Jurkat, Clone E6-1 (cell line): ENCODE data around the gene RGS7.
"Not testable (repeated sequence)": the region's sequence is repeated elsewhere in the genome, so short reads cannot be mapped to it uniquely, and the experiment has no call there.

ENCODE experiments used
- DNase-seq: peaks from one replicate; pipeline ENCODE4 v3.0.0-alpha.2; 2011; ENCODE audit warnings: low read depth, low spot score
- H3K4me3 ChIP-seq: 2 replicates; pipeline ENCODE4 v1.5.1; 2011; ENCODE audit warnings: mild to moderate bottlenecking, low read length, control low read depth, moderate library complexity

The RGS7 gene

GRCh38 chr1:241165256-241165655, 191.7 kb downstream of the RGS7 start:
- not testable (repeated sequence) for DNase-seq, H3K4me3 ChIP-seq

DNA sequence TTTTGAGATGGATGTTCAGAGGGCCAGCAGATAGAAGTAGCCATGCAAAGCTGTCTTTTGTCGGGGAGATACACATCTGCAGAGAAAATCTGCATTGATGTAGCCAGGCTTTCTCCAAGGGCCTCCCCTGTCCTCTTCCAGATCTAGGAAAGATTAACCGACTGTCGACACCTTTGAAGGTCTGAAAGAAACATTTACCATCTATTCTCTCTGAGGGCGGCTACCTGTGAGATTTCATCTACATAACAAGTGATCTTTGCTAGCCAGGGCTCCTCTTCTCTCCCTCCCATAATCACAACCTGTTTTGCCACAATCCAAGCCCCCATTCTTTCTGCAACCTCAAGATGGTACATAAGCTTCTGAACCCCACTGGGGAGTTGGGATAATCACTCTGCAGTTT, 193.6 kb downstream of the RGS7 start:
- no peak overlapping the region for H3K4me3 ChIP-seq
- no peak for DNase-seq

DNA sequence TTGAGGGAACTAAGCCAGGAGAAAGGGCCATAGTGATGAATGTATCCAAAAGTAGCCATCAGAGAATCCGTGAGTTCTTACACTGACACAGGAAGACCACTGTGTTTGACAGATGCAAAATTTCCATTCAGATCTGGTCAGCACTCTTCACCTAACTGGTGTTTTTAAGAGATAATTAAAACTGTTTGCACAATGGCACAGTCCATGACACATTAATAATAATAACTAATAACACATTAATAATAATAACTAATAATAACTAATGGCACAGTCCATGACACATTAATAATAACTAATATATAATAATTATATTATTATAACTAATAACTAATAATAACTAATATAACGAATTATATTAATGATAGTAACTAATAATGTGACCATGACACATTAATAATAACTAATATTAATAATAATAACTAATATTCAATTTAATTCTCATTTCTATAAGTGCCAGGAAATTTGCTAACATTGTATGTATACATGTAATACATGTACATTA, 195.8 kb downstream of the RGS7 start:
- no peak overlapping the region for H3K4me3 ChIP-seq
- DNase-seq: no peak

- no peak overlapping the region for H3K4me3 ChIP-seq
- DNase-seq: no peak
Measured at GRCh38 chr1:241157435-241157834, 199.6 kb downstream of the RGS7 start.

DNA sequence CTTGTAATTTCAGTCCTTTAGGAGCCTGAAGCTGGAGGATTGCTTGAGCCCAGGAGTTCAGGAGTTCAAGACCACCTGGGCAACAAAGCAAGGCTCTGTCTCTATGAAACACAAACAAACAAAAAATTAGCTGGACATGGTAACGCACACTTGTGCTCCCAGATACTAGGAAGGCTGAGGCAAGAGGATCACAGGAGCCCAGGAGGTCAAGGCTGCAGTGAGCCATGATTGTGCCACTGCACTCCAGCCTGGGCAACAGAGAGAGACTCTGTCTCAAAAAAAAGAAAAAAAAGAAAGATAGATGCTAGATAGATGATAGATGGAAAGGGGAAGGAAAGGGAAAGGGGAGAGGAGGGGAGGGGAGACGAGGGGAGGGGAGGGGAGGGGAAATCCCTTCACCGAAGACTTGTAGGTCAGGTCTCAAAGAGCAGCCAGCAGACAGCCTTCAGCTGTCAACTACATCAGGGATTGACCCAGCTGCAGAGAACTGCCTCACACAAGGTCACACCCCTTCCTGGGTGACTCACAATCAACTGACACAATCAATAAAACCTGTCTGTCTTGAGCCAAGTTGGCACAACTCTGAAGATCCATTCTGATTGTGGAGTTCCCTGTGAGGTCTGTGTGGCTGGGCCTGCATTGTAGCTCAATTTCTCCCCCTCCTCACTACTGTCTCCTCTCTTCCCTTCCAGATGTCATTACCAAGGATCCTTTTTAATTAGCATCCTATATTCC, 200.6 kb downstream of the RGS7 start:
- no peak for DNase-seq
- no peak overlapping the region for H3K4me3 ChIP-seq

DNA sequence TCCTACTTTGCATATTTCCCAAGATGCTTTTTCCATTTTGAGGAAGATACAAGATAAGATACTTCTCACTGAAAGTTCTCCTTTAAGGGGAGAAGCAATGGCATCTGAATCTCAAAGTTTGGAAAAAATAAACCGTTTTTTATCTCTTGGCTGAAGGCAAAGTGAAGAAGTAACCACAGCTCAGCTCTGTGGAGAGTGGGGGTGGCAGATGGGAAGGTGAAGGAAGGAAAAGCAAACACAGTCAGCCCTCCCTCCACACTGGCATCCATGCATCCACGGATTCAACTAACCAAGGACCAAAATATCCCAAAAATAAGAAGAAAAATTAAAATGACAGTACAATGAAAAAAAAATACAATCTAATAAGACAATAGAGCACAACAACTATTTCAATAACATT, 211.1 kb downstream of the RGS7 start:
- no peak overlapping the region for H3K4me3 ChIP-seq
- DNase-seq: no peak

DNA sequence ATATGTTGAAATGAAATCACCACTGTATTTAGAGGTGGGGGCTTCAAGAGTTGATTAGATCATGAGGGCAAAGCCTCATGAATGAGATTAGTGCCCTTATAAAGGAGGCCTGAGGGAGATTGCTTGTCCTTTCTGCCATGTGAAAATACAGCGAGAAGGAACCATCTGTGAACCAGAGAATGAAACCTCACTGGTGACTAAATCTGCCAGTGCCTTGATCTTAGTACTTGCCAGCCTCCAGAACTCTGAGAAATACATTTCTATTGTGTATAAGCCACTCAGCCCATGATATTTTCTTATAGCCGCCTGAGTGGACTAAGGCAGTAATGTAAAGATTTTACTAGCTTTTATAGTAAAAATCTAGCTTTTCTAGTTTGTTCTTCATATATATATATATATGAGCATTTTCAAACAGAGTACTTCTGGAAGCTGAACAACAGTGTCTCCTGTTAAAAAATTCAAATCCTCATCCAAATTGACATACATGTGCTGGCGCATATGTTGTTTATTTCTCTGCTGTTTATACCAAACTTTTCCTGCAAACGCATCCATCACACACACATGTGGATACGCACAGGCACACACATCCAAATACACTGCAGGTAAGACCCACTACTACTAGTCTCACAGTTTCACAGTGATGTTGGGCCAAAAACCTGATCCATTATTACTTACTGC, 213.1 kb downstream of the RGS7 start:
- DNase-seq: no peak
- H3K4me3 ChIP-seq: no peak overlapping the region

GRCh38 chr1:241142493-241142892, 214.5 kb downstream of the RGS7 start:
- no peak for DNase-seq
- no peak overlapping the region for H3K4me3 ChIP-seq

DNA sequence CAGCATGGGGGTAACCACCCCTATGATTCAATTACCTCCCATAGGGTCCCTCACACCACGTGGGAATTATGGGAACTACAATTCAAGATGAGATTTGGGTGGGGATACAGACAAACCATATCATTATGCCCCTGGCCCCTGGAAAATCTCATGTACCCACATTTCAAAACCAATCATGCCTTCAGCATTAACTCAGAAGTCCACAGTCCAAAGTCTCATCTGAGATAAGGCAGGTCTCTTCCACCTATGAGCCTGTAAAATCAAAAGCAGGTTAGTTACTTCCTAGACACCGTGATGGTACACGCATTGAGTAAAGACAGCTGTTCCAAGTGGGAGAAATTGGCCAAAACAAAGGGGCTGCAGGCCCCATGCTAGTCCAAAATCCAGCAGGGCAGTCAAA, 215.4 kb downstream of the RGS7 start:
- DNase-seq, H3K4me3 ChIP-seq: not testable (repeated sequence)

GRCh38 chr1:241140670-241141069, 216.3 kb downstream of the RGS7 start:
- DNase-seq: no peak
- H3K4me3 ChIP-seq: no peak overlapping the region

DNA sequence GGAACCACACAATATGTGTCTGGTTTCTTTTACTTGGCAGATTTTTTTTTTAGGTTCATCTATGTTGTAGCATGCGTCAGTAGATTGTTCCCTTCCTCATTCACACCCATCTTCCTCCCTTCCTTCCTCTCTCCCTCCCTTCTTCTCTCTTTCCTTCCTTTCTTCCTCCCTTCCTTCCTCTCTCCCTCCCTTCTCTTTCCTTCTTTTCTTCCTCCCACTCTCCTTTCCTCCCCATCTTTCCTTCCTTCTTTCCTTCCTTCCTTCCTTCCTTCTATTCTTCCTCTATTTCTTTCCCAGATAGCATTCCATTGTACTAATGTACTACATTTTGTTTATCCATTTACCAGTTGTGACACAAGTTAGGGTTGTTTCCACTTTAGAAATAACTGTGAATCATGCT, 218.0 kb downstream of the RGS7 start:
- no peak overlapping the region for H3K4me3 ChIP-seq
- DNase-seq: no peak

DNA sequence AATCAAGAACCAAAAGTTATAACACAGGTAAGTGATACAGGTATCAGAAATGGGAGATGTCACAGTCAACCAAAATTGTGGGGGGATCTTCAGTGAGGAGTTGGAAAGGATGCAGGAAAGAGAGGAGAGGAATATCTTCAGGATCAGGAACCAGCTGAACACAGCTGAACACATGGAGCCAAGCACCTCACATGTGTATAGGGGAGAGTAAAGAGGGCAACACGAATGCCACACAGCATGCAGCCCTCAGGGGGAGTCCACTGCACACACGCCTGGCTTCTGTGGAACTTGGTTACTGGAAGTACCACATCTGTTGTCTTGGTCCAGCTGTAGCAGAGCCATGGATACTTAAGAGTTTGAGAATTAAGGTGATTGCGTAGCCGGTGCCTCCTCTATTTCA, 218.8 kb downstream of the RGS7 start:
- no peak overlapping the region for H3K4me3 ChIP-seq
- DNase-seq: no peak

DNA sequence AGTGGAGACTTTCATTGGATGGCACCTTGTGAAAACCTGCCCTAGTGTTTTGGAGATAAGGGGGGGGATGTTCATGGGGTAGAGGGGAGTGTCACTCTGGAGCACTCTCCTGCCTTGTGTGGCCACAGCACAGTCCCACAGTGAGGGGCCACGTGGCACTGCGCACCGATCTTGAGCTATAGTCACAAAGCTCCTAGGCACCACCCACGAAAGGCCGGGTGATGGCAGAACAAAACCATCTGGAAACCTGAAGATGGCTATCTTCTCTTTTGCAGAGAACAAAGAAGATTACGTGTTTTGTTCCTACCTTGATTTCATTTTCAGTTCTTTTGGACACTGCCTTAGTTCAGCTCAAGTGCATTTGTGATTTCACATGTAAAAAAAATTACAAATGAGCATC, 220.6 kb downstream of the RGS7 start:
- DNase-seq: no peak
- H3K4me3 ChIP-seq: no peak overlapping the region

DNA sequence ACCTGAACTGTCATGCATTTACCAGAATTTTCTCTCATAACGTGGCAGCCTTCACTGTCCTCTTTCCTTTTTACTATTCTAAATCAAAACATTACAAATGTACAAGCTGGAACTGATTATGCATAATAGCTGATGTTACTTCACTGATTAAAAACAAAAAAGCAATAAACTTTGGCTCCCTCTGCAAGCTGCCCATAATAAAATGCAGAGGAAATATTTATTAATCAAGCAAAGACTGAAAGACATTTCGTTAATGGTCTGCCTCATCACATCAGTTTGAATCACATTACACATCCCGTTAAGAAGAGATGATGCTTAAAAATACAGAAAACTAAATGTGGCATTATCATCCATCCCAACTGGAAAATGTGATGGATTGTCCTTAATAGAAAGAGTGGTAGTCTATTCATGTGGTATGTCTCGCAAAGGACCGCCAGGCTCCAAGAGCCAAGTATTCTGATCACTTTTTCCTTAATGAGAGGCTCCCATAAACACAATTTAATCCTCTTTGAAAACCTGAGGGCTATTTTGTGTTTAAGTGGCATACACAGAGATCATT, 225.3 kb downstream of the RGS7 start:
- no peak overlapping the region for H3K4me3 ChIP-seq
- no peak for DNase-seq

GRCh38 chr1:241130881-241131280, 226.1 kb downstream of the RGS7 start:
- H3K4me3 ChIP-seq: no peak overlapping the region
- DNase-seq: no peak

DNA sequence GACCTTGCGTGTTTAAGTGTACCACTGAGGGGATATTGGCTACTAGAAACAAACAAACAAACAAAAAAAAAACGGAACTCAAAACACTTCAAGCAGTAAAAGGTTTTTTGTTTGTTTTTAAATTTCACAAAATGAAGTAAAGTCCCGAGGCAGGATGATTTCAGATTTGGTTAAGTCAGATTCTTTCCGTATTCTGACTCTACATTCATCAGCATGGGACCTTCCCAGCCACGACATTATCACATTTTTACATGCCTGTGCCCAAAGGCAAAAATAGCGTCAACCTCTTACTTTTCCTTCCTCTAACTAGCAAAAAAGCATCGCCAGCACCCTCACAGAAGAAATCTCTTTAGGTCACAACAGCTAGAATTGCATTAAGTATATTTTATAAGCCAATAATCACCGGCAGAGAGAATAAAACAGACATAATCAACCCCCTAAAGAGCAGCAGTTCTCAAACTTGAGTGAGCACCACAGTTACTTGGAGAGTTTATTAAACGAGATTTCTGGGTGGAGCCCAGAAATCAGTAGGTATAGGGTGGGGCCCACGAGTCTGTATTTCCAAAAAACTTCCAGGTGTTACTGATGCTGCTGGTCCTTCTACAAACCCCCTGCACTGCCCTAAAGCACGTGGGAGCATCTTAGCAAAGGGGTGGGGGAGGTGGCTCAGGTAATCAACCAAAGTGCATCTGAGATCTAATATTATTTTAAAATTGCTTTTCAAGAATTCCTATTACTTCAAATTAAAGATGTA, 227.6 kb downstream of the RGS7 start:
- no peak for DNase-seq

DNA sequence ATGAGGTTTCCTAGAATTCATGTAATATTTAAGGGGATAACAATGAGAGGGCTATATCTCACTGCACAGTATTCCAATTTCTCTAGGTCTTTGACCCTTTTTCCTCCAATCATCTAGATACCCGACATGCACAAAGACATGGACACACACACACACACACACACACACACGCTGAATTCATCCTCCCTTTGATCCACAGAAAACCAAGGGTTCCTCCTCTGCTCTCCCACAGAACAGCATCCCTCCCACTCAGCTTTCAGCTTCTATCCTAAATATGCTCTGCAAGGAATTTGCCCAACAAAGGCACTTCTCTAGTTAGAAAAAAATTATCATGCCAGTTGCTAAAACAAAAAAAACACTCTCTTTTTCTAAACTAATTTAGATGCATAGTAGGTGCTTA, 231.7 kb downstream of the RGS7 start:
- no peak overlapping the region for H3K4me3 ChIP-seq
- DNase-seq: no peak

More for the DNA sequence above, 227.6 kb downstream of the RGS7 start:
- H3K4me3 ChIP-seq: no peak overlapping the region

DNA sequence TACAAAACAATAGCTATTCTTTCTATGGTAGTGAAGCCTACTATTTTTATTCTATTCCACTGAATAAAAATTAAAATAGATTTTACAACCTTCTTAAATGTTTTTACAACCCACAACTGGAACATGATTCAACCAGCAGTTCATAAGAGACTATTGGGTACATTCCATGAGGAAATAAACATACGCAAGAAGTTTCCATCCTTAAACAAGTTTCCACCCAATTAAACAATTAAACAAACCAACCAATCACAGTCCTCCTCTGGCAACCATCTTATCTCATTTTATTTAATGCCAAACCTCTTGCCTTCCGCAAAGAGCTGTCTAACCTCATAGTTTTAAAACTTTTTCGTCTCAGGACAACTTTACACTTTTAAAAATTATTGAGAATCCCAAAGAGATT, 239.0 kb downstream of the RGS7 start:
- no peak for DNase-seq
- H3K4me3 ChIP-seq: no peak overlapping the region

DNA sequence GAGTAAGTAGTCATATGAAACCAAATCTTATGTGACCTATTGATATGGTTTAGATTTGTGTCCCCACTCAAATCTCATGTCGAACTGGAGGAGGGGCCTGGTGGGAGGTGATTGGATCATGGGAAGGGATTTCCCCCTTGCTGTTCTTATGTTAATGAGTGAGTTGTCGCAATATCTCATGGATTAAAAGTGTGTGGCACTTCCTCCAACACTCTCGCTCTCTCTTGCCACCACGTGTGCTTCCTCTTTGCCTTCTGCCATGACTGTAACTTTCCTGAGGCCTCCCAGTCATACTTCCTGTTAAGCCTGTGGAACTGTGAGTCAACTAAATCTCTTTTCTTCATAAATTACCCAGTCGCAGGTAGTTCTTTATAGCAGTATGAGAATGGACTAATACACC, 241.2 kb downstream of the RGS7 start:
- no peak for DNase-seq
- no peak overlapping the region for H3K4me3 ChIP-seq

- DNase-seq: no peak
- H3K4me3 ChIP-seq: no peak overlapping the region
Measured at GRCh38 chr1:241114699-241115233, 242.2 kb downstream of the RGS7 start.
